GM19328 (cell line): ENCODE measurements around the gene FBXO46.
"Not testable (repeated sequence)": the region's sequence is repeated elsewhere in the genome, so short reads cannot be mapped to it uniquely, and the experiment has no call there.

Source experiments
- ATAC-seq: cut with Tn5 transposase; IDR thresholded peaks from one replicate; pipeline ENCODE4 v1.9.1; 2021; ENCODE audit warnings: mild to moderate bottlenecking, moderate library complexity; ENCODE audit not compliant: unreplicated experiment

The FBXO46 gene

DNA sequence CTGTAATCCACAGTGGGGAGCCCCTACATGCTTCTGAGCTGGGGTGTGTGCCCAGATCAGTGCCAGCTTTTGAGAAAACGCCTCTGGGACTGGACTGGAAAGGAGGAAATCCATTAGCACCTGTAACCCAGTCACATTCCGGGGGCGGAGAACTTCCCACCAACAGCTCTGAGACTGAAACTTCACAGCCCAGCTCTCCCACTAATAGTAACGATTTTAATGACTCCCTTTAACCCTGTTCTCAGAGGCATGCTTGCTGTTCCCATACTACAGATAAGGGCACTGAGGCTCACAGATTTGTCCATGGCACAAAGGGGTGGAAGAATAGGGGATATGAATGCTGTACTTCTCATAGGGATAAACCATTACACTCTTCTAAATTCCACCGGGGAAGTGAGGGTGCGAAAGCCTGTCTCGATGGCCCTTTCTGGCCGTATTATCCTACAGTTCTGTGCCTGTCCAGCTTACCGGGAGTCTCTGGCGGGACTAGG is 851 bp downstream of the FBXO46 start:
- ATAC-seq, result no peak

DNA sequence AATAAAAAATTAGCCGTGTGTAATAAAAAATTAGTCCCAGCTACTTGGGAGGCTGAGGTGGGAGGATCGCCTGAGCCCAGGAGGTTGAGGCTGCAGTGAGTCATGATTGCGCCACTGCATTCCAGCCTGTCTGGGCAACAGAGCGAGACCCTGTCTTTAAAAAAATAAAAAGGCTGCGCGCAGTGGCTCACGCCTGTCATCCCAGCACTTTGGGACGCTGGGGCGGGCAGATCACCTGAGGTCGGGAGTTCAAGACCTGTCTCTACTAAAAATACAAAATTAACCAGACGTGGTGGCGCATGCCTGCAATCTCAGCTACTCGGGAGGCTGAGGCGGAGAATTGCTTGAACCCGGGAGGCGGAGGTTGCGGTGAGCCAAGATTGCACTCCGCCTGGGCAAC is 2.0 kb downstream of the FBXO46 start:
- ATAC-seq, result not testable (repeated sequence)

DNA sequence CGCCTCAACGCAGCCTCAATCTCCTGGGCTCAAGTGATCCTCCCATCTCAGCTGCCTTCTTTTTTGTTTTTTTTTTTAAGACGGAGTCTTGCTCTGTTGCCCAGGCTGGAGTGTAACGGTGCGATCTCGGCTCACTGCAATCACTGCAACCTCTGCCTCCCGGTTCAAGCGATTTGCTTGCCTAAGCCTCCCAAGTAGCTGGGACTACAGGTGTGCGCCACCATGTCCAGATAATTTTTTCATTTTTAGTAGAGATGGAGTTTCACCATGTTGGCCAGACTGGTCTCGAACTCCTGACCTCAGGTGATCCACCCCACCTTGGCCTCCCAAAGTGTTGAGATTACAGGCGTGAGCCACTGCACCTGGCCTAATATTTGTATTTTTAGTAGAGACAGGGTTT is 10.6 kb downstream of the FBXO46 start:
- not testable (repeated sequence) for ATAC-seq

DNA sequence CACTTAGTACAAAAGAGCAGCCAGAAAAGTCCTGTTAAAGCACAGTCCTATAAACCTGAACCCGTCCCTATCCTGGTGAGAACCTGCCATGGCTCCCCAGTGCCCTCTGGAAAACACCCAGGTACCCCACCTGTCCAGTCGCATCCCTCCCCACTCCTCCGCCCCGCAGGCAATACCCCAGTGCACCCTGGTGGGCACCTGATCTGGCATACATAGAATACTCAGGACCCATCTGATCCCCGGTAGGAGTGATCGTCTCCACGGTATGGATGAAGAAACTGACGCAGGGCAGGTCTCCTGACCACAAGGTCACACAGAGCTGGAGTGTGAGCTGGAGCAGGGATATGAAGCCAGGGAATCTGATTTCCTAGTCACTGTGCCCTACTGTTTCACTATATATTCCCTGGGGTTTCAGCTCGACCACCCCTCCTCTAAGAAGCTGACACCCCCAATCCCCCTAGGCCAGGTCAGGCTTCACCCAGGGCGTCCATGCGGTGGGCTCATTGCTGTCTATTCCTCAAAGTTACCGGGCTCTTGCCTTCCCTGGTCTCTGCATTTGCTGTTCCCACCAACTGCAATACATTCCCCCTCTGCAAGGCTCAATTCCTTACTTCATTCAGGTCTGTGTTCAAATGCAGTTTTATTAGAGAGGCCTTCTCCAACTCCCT is 12.6 kb downstream of the FBXO46 start:
- no peak for ATAC-seq

DNA sequence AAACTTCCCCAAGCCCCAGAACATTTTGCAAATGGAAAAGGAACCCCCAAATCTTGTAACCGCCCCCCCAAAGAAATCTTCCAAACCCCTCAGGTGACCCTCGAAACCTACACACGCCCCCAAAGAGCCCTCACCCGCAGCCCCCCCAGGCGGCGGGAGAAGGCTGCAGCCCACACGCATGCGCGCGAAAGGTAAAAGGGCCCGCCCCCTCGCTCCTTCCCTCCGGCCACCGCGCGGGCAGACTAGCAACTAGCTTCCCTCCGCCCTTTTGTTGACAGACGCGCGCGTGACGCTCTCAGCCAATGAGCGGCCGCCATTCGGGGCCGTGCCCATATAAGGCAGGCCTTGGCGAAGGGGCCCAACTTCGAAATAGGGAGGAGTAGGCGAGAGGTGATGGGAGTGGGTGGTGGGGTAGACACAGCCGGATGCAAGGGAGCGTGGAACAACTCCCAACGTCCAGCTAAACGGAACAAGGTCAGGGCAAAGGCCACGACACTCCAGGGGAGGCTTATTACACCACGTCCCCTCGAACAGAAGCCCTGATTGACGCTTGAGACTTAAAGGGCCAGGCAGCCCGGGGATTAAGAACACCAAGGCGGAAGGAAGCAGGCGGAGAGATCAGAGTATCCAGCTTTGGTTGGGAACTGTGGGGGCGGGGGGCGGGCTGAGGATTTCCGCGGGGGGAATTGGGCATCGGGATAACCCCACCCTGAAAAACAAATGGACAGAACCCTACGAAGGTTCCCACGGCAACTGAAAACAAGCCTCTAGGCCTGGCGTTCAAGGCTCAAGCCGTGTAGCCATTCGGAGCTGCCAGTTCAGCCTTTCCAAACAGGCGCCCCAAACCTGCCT is 13.3 kb downstream of the FBXO46 start:
- ATAC-seq, result peak; percentile 93

DNA sequence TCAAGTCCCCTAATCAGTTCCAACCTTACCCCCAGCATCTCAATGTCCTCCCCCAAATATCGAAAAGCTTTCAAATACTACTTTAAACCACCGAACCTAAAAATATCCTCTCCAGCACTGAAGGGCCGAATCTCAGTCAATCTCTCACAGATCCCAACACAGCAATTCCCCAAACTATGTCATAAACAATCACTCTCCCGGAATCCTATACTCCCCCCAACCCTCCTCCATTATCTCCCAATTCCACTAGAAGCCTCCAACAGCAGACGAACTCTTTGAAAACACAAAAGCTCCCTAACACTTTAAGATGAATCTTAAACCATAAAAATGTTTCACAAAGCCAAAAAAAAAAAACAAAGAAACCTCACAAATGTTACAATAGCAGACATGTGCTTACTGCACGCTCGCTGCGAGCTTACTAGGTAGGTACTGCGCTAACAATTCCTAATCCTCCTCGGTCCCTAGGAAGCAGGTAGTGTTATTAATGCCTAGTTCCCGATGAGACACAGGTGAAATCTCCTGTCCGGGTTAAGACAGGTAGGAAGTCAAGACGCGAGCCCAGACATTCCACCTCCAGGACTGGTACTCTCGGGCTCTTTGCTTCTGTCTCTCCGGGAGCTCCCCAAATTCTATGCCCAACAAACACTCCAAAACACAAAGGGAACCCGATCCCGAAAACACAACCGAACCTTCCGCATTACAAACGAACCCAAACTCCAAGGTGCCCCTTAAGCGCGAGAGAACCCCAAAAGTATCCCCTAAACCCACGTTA is 14.2 kb downstream of the FBXO46 start:
- no peak for ATAC-seq

DNA sequence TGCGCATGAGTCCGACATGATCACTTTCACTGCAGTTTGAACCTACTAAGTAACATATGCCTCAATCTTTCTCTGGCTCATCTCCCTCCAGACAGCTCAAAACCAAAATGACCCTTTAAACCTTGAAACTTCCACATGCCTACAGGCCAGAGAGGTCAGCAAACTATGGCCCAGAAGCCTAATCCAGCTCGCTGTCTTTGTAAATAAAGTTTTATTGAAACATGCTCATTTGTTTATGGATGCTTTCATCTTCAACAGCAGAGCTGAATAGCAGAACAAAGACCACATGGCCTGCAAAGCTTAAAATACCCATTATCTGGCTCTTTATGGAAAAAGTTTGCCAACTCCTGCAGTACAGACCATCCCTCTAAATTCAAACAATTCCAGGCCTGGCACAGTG is 15.6 kb downstream of the FBXO46 start:
- ATAC-seq, result no peak

DNA sequence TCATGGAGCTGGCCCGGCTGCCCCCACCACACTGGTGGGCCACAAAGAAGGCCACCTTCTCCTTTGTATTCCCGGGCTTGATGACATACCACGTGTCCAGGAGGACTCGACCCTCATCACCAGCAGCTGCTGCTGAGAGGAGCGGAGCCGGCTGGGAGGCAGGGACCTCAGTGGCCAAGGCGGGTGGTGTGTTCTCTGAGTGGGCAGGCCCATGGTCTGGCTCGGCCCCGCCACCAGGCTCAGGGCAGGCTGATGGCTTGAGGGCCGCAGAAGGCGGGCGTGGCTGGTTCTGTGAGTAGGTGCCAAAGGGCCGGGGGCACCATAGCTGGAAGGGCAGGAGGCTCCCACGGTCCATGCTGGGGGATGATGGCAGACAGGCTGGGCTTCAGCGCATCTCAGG is 17.6 kb downstream of the FBXO46 start:
- no peak for ATAC-seq

DNA sequence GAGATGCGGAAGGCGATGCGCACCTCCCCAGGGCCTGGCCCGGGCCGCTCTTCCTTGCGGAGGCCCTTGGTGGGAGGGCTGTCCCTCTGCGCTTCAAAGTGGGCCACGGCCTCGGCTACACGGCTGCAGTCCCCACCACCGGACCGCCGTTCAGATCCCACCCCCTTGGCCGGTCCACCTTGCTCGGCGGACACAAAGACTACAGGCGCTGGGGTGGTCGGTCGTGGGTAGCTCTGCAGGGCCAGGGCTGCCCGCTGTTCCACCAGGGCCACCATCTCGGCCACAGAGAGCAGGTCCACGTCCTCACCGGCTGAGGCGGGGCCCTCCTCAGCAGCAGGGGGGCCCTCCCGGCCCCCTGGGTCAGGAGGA is 18.0 kb downstream of the FBXO46 start:
- ATAC-seq, result no peak

DNA sequence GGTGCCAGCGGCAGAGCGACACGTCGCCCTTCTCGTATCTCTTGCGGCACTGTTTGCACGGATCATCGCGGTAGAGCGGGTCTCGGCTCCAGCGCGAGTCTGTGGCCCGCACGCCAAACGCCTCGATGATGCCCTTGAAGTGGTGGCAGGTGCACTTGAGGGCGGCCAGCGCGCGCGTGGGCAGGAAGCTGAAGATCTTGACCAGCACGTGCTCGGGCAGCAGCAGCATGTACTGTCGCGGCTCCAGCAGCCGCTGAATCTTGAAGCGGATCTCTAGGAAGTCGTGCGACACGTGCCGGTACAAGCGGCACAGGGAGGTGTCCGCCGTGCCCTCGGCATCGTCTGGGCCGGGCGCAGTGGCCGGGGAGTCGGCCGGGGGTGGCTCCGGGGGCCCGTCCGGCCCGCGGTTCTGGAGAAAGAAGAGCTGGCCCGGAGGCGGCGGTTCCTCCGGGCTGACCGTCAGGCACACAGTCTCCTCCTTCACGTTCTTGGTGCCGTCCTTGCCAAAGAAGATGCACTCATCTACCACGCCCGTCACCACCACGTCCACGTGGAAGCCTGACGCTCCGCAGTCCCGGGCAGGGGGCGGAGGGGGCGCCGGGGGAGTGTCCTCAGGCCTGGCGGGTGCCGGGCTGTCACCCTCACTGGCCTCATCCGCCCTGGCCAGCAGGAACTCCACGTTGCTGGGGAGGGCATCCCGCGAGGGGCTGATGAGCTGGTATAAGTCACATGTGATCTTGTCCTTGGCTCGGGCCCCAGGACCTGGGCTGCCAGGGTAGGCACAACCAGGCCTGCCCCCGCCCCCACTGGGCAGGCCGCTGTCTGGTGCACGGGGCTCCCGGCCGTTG is 18.6 kb downstream of the FBXO46 start:
- ATAC-seq, result no peak

DNA sequence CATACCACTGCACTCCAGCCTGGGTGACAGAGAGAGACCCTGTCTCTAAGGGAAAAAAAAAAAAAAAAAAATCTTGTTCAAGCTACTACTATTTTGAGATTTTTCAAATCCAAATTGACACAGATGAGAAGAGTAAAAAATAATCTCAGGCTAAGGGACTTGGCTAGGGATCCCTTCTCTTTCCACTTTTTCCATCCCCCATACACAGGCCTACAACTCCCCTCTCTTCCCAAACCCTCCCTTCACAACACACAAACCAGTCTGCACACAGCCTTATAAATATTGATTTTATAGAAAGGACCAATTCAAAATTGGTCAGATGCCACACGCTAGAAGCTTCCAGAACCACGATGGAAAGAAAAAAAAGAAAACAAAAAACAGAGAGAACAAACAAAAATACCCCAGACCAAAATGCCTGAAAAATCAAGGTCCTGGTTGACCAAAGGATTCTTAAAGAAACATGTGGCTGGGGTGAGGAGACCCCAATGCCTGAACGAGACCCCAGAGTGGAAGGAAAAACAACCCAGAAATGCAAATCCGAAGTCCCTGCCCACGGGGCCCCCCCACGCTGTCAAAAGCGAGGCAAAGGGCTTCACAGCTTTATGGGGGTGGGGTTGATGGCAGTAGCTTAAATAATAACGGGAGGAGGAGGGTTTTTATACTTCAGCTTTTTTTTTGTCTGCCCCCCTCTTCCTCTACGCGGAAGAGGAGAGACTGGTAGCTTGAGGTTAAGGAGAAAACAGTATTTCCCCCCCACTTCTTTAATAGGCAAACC is 20.2 kb downstream of the FBXO46 start:
- ATAC-seq, result no peak

DNA sequence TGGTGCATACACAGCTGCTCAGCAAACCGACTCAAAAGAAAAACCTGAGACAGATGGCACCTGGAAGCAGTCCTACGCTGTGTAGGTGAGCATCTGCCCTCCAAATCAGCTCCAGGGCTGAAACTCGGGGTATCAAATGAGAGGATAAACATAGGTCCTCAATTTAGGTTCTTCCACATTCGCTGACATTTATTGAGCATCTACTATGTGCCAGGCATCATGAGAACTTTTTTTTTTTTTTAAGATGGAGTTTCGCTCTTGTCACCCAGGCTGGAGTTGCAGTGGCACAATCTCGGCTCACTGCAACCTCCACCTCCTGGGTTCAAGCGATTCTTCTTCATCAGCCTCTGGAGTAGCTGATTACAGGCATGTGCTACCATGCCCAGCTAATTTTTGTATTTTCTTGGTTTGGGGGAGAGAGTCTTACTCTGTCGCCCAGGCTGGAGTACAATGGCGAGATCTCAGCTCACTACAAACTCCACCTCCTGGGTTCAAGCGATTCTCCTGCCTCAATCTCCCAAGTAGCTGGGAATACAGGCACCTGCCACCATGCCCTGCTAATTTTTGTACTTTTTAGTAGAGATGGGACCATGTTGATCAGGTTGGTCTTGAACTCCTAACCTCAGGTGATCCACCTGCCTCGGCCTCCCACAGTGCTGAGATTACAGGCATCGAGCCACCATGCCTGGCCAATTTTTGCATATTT is 24.8 kb downstream of the FBXO46 start:
- no peak for ATAC-seq

DNA sequence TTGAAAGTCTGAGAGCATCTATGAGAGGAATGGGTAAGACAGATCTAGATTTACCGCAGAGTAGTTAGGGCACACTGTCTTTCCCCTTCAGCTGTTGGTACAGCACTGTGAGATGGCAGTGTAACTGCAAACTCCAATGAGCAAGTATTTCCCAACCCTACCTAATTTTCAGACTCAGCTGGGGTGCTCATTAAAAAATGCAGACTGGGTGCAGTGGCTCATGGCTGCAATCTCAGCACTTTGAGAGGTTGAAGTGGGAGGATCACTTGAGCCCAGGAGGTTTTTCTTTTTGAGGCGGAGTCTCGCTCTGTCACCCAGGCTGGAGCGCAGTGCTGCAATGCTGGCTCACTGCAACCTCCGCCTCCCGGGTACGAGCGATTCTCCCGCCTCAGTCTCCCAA is 25.6 kb downstream of the FBXO46 start:
- no peak for ATAC-seq

DNA sequence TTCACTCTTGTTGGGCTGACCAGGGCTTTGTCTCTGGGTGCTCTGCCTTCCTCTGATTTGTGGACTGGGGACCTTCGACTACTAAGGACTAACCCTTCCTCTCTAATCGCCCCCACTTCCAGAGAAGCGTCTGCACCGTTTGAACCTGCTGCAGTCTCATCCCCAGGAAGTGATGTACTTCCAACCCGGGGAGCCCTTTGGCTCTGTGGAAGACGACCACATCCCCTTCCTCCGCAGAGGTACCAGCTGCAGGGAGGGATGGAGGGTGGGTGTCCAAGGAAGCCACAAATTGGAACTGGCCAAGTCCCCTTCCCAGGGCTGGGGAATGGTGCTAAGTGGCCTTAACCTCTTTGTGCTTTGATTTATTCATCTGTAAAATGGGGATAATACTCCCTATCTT is 29.0 kb downstream of the FBXO46 start:
- no peak for ATAC-seq

DNA sequence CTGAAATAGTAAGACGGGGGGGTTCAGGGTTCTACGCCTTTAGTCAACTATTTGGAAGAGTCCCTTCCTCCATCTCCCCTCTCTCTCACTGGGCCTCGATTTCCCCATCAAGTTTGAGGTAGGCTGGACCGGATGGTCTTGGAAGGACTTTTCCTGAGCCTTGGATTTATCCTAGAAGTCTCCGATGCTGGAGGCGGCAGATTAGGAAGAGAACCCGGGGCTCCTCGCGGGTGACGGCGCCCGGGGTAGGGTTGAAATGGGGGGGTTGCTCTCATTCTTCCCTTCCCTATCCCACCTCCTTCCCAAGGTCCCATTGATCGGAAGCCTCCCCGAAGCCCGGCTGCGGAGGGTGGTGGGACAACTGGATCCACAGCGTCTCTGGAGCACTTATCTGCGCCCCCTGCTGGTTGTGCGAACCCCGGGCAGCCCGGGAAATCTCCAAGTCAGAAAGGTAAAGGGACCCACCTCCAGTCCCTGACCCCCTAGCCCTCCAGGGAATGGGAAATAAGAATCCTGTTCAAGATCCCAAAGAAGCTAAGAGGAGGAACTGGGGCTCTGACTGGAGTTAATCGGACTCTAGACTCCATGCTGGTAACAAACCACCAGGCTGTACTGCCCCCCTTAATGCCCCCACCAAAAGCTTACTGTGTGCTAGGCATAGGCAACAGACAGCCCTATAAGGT is 37.4 kb downstream of the FBXO46 start:
- ATAC-seq, result no peak

DNA sequence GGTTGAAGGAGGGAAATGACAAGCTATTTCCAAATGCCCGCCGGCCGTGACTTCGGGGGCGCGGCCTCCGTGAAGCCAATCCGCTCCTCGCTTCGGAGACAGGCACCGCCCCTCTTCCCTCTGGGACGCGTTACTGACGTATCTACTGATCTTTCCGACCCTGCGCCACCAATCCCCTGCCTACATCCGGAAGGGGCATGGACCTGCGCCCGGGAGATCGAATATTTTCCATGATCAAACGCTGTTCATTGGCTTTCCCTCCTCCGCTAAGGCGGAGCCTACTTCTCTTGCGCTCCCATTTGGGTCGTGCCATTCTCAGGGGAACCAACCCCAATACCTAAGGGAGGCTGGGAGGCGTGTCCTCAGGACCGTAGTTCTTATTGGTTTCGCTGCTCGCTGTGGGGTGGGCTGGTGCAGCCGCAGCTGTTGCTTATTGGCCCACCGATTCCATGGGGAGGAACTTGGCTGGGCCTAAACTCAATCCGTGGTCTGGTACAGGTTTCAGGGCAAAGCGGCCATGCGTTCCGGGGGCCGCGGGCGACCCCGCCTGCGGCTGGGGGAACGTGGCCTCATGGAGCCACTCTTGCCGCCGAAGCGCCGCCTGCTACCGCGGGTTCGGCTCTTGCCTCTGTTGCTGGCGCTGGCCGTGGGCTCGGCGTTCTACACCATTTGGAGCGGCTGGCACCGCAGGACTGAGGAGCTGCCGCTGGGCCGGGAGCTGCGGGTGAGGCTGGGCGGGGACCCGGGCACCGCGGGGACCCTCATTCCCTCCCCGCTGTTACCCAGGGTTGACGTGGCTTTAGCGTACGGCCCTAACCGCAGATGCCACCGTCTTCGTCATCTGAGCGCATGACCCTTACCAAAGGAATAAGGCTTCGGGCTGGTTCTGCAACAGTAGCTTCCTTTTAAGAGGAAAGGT is 38.2 kb downstream of the FBXO46 start, which contains the start of gene QPCTL:
QPCTL (plus strand) TSS at position 480 of the 919 bp plus-strand sequence; CDS start at position 518, 38 bp downstream.
- peak; percentile 82 for ATAC-seq

DNA sequence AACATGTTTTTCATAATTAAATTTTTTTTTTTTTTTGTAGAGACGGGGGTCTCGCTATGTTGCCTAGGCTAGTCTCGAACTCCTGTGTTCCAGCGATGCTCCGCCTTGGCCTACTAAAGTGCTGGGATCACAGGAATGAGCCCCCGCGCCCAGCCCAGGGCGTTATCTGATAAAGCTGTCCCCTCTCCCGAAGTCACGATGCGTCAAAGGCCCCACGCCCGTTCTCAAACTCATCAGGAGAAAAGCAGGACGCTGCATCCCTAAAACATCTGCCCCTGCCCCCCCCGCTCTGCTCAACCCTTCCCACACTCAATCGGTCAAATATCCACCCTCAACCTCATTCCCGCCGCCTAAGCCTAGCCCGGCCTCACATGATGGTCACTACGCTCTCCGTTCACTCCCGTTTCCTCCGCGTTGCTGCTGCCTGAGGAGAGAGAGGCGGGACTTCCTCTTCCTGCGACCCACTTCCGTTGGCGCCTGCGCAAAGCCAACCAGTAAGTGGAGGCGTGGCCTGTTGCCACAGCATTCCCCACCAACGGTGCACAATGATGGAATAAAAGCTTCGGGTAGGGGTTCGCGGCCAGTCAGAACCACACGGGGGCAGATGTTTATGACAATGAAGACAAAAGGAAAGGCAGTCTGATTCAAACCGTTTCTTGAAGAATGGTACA is 39.0 kb downstream of the FBXO46 start, which contains the start of gene SNRPD2:
SNRPD2 (minus strand) TSS at position 438 of the 671 bp plus-strand sequence; CDS start at position 373, 65 bp downstream.
- ATAC-seq, result peak; percentile 61
